K562 treated with DMSO at 1 percent for 48 hours (cell line): ENCODE data around the gene ZNF468. TPM values are rescaled to one million over a fixed set of nuclear protein-coding genes. Genes with fewer than 3 reads are reported as not detected.

Experiments
- total RNA-seq: library from RNA; unstranded; fragments of 300-600 nt; gene quantifications from 2 replicates; pipeline ENCODE4 v1.2.3, GENCODE V29; 2022; ENCODE audit warnings: low replicate concordance; ENCODE audit errors: extremely low read depth

Gene ZNF468
- total RNA-seq, result not detected in 2 replicates

GRCh38 chr19:52857378-52858191 lies at the start of gene ZNF468:
Gene ZNF468 (minus strand): TSS chr19:52857619. CDS start chr19:52854272, 3,347 bp downstream.

GRCh38 chr19:52897138-52897935 lies 39.9 kb upstream of the ZNF468 start, which contains the start of gene ZNF320:
Gene ZNF320 (minus strand): TSS chr19:52897635. CDS start chr19:52890255, 7,380 bp downstream.

GRCh38 chr19:52821204-52821960 lies 36.0 kb downstream of the ZNF468 start, which contains the start of gene ZNF28:
Gene ZNF28 (minus strand): TSS chr19:52821633. CDS start chr19:52817958, 3,675 bp downstream.

Other genes with a start within 250 kb of the ZNF468 start
- gene ZNF83, start 219.3 kb downstream of the ZNF468 start, total RNA-seq, result not detected in 2 replicates
- gene ZNF611, start 122.6 kb downstream of the ZNF468 start, total RNA-seq, result not detected in 2 replicates
- not detected in 2 replicates for gene ZNF600, start 70.8 kb downstream of the ZNF468 start, total RNA-seq
- not detected in 2 replicates for gene ZNF28, start 36.0 kb downstream of the ZNF468 start, total RNA-seq
- gene ZNF320, start 40.0 kb upstream of the ZNF468 start, total RNA-seq, result not detected in 2 replicates
- gene ZNF888, start 65.8 kb upstream of the ZNF468 start, total RNA-seq, result not detected in 2 replicates
- gene ZNF816, start 105.3 kb upstream of the ZNF468 start, total RNA-seq, result not detected in 2 replicates
- gene ERVV-1, start 156.3 kb upstream of the ZNF468 start, total RNA-seq, result not detected in 2 replicates
- gene ERVV-2, start 187.1 kb upstream of the ZNF468 start, total RNA-seq, result not detected in 2 replicates
- not detected in 2 replicates for gene ZNF160, start 245.8 kb upstream of the ZNF468 start, total RNA-seq